ENCODE measurements around the gene LRP1B.
"Not testable (repeated sequence)": the region's sequence is repeated elsewhere in the genome, so short reads cannot be mapped to it uniquely, and the experiment has no call there.

LRP1B gene

DNA sequence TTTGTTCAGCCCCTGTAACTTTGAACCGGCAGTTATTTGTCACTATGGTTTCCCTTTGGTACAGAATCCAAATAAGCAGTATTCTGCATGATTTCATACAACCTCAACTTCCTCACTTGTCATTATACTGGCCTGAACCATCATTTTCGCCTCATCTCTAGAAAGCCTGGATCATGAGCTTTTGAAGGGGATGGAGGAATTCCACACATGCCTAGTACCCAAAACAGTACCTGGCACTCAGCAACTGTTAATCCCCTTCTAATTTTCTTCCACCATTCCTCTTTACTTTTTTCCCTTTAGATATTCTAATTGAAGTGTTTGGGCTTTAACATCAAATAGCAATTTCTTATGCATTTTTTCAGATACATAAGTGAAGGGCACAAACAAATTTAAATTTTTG is 1776.3 kb downstream of the LRP1B start:
- H3K9me3 Mint-ChIP-seq, result no peaks in the 10 kb centered on the region
- no peaks in the 10 kb centered on the region for H3K36me3 Mint-ChIP-seq
- no peaks in the 10 kb centered on the region for H3K4me1 Mint-ChIP-seq
- no peak overlapping the region for H3K4me3 Mint-ChIP-seq
- no peak overlapping the region for H3K27ac Mint-ChIP-seq
- no peak for ATAC-seq
- no peaks in the 10 kb centered on the region for H3K27me3 Mint-ChIP-seq

DNA sequence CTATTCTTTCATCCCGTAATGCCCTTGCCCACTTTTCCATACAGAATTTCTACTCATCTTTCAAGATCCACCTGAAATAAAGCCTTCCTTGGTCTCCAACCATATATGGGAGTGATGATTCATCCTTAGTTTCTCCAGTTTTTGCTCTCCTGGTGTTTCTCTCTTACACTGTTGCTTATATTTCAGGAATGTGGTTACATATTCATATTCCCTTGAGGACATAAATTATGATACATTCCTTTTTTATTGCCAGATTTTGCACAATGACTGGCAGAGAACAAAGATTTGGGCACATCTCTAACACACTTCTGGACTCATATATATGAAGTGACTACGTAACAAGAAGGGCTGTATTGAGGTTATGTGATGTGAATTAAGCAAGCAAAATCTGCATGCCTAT is 1777.3 kb downstream of the LRP1B start:
- Mint-ChIP-seq H3K27ac (no peak overlapping the region), H3K4me3 (no peak overlapping the region), H3K9me3 (no peaks in the 10 kb centered on the region), H3K4me1 (no peaks in the 10 kb centered on the region), H3K36me3 (no peaks in the 10 kb centered on the region), H3K27me3 (no peaks in the 10 kb centered on the region)
- no peak for ATAC-seq

DNA sequence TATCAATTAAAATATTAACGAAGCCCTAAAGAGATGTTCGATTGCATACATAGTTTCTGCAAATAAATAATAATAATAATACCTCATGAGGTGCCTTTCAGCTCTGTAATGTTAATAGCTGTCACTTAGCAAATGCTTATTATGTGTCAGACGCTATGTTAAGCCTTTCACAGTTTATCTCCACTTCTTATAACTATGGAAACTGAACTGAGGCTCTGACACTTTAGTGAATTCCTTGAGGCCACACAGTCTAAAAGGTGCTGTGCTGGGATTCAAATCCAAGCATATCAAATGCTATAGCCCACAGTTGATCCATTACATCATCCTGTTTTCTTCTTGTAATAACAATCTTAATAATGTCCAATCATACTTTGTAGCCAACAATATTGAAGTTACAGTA is 1779.1 kb downstream of the LRP1B start:
- no peaks in the 10 kb centered on the region for H3K36me3 Mint-ChIP-seq
- no peaks in the 10 kb centered on the region for H3K9me3 Mint-ChIP-seq
- no peak for ATAC-seq
- H3K4me1 Mint-ChIP-seq, result no peaks in the 10 kb centered on the region
- no peak overlapping the region for H3K27ac Mint-ChIP-seq
- H3K4me3 Mint-ChIP-seq, result no peak overlapping the region
- no peaks in the 10 kb centered on the region for H3K27me3 Mint-ChIP-seq

DNA sequence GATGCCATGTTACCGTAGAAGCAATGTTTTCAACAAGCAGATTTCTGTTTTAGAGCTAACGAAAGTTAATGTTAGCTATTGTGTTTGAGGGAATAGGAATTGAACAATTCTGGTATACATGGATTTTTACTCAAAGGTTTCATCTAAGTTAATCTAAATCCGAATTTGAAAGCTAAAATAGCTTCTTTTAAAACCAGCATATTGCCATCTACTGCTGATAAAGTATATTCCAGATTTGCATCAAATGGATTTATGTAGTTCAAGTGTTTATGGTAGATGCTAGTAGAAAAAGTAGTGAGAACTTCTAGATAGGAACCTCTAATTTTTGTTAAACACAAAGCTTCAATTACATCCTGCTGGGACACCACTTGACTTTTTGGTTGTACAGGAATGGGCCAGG is 1781.1 kb downstream of the LRP1B start:
- no peaks in the 10 kb centered on the region for H3K9me3 Mint-ChIP-seq
- no peaks in the 10 kb centered on the region for H3K27me3 Mint-ChIP-seq
- H3K27ac Mint-ChIP-seq, result no peak overlapping the region

DNA sequence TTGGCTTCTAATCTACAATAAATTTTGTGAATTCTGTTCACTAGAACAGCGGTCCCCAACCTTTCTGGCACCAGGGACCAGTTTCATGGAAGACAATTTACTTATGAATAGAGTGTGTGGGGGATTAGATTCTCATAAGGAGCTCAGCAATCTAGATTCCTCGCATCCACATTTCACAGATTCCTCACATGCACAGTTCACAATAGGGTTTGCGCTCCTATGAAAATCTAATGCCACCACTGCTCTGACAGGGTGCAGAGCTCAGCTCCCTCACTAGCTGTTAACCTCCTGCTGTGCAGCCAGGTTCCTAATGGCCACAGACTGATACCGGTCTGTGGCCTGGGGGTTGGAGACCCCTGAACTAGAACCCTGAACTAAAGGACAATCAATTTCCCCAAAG is 1782.0 kb downstream of the LRP1B start:
- Mint-ChIP-seq H3K4me3 (no peak overlapping the region), H3K36me3 (no peaks in the 10 kb centered on the region), H3K9me3 (peaks cover 4% of the 10 kb centered on the region), H3K27ac (no peak overlapping the region), H3K27me3 (no peaks in the 10 kb centered on the region), H3K4me1 (no peaks in the 10 kb centered on the region)
- no peak for ATAC-seq

More for the DNA sequence above, 1781.1 kb downstream of the LRP1B start:
- no peak for ATAC-seq
- no peaks in the 10 kb centered on the region for H3K36me3 Mint-ChIP-seq
- H3K4me3 Mint-ChIP-seq, result no peak overlapping the region
- no peaks in the 10 kb centered on the region for H3K4me1 Mint-ChIP-seq

DNA sequence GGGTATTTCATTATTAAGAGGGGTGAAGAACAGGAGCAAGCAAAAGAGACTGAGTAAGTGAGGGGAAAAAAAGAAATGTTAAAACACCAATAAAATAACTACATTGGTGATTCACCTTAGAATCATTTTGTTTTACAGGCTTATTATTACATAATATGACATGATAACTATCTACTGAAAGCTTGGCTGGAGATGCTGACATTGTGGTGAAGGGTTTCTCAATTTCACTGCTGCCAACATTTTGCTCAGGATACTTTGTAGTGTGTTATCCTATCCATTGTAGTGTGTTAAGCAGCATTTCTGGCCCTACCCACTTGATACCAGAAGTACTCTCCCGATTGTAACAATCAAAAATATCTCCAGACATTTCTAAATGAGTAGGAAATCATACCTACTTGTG is 1786.0 kb downstream of the LRP1B start:
- no peaks in the 10 kb centered on the region for H3K27me3 Mint-ChIP-seq
- H3K27ac Mint-ChIP-seq, result no peak overlapping the region
- ATAC-seq, result no peak
- no peaks in the 10 kb centered on the region for H3K36me3 Mint-ChIP-seq
- H3K9me3 Mint-ChIP-seq, result peaks cover 7% of the 10 kb centered on the region
- no peak overlapping the region for H3K4me3 Mint-ChIP-seq
- no peaks in the 10 kb centered on the region for H3K4me1 Mint-ChIP-seq

DNA sequence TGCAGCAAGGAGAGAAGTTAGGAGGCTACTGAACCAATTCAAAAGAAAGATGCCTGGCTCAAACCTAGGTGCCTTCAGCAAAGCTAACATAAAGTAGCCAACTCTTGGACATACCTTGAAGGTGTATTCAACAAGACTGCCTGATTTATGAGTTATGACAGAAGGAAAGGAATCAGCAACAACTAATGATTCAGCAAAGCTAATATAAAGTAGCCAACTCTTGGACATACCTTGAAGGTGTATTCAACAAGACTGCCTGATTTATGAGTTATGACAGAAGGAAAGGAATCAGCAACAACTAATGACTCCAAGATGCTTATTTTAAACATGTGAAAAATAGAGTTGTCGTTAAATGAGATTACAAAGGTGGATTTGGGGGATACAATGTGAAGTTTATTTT is 1786.5 kb downstream of the LRP1B start:
- H3K27me3 Mint-ChIP-seq, ATAC-seq, H3K9me3 Mint-ChIP-seq, H3K27ac Mint-ChIP-seq, H3K36me3 Mint-ChIP-seq, H3K4me3 Mint-ChIP-seq, H3K4me1 Mint-ChIP-seq: not testable (repeated sequence)

DNA sequence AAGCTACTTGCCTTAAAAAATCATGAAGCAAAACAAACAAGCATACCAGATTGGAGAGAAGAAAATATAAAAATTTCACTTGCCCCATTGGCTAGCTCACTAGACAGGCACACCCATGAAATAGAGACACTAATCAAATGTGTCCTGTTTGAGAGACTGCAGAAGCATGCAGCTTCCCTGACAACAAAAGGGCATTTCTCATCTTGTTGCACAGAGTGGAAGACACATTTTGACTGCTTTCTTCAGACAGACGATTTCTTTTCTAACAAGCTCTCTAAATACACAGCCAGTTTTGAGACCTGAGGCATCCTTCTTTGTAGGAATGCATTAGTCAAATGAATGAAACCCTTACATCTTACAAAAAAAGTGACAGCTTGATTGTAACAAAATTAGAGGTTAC is 1792.0 kb downstream of the LRP1B start:
- H3K4me1 Mint-ChIP-seq, result no peaks in the 10 kb centered on the region
- ATAC-seq, result no peak
- H3K9me3 Mint-ChIP-seq, result peaks cover 3% of the 10 kb centered on the region
- H3K27me3 Mint-ChIP-seq, result no peaks in the 10 kb centered on the region
- H3K27ac Mint-ChIP-seq, result no peak overlapping the region
- H3K36me3 Mint-ChIP-seq, result no peaks in the 10 kb centered on the region
- H3K4me3 Mint-ChIP-seq, result no peak overlapping the region

DNA sequence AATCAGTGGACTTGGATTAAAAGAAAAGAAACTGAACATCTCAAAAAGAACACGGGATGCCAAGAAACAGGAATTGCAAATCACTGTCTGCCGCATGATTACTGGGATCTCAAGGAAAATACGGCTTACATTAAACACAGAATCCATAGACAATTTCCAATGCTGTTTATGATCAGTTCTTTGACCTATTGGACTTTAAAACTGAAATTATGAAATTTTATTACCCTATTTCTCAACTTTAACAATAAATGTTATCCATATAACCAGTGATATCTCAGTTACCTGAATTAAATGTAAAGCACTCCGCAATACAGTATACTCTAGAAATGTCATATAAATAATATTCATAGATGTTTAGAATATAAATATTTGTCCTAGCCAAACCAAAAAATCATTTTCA is 1793.8 kb downstream of the LRP1B start:
- Mint-ChIP-seq H3K36me3 (no peaks in the 10 kb centered on the region), H3K9me3 (peaks cover 3% of the 10 kb centered on the region), H3K4me3 (no peak overlapping the region), H3K27ac (no peak overlapping the region), H3K4me1 (no peaks in the 10 kb centered on the region), H3K27me3 (no peaks in the 10 kb centered on the region)
- ATAC-seq, result no peak

DNA sequence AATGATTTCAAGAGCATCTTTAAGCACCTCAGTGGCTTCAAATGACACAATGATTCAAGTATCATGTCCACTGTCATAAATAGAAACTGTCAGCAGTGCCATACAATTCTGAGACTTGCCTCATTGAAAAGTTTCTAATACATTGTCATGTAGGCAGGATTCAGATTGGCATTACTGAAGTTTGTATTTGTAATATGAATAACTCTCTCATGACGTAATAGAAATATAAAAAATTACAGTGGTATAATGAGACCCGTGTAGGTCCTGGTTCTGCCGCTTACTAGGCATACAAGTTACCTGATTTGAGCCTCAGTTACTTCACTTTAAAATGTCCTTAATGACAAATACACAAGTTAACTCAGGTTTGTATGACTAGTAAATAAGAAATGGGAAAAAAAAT is 1814.5 kb downstream of the LRP1B start:
- Mint-ChIP-seq H3K36me3 (no peaks in the 10 kb centered on the region), H3K4me1 (no peaks in the 10 kb centered on the region), H3K27ac (no peak overlapping the region), H3K4me3 (no peak overlapping the region), H3K9me3 (no peaks in the 10 kb centered on the region), H3K27me3 (no peaks in the 10 kb centered on the region)
- no peak for ATAC-seq

DNA sequence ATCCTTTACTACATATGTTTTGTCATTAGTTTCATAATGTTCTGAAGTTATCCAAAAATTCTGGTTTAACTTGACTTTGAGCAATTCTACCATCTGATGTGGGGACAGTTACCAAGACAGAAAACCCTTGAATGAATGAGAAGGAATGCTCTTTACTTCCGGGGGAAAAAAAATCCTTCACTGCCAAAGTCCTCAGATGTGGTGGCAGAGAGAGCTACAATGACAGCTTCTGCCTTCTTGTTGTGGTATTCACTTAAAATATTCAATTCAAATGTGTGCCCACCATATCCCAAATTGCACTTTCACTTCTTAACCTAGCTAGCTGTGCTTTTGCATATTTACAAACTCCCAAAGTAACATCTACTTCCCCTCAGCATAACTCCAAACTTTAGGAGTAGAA is 1818.9 kb downstream of the LRP1B start:
- H3K27me3 Mint-ChIP-seq, result no peaks in the 10 kb centered on the region
- H3K36me3 Mint-ChIP-seq, result no peaks in the 10 kb centered on the region
- ATAC-seq, result no peak
- H3K27ac Mint-ChIP-seq, result no peak overlapping the region
- H3K4me3 Mint-ChIP-seq, result no peak overlapping the region
- H3K9me3 Mint-ChIP-seq, result no peaks in the 10 kb centered on the region
- no peaks in the 10 kb centered on the region for H3K4me1 Mint-ChIP-seq

DNA sequence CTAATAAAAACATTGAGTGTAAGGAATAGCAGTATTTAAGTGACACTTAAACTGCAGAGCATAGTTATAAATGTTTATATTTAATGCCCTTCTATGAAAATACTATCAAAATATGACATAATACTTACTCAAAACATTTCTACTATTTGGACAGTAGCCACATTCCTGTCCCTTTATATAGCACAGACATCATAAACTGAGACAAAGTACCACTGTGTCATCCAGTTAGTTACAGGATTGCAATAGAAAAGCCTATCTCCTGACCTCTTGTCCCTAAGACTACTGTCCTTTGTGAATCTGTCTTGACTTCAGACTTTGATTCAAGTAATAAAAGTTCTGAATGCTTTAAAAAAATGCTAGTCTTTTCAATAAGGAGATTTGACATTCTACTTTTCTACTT is 1822.1 kb downstream of the LRP1B start:
- no peak overlapping the region for H3K4me3 Mint-ChIP-seq
- peaks cover 1% of the 10 kb centered on the region for H3K9me3 Mint-ChIP-seq
- H3K27me3 Mint-ChIP-seq, result no peaks in the 10 kb centered on the region
- no peak for ATAC-seq
- no peak overlapping the region for H3K27ac Mint-ChIP-seq
- no peaks in the 10 kb centered on the region for H3K4me1 Mint-ChIP-seq
- no peaks in the 10 kb centered on the region for H3K36me3 Mint-ChIP-seq

DNA sequence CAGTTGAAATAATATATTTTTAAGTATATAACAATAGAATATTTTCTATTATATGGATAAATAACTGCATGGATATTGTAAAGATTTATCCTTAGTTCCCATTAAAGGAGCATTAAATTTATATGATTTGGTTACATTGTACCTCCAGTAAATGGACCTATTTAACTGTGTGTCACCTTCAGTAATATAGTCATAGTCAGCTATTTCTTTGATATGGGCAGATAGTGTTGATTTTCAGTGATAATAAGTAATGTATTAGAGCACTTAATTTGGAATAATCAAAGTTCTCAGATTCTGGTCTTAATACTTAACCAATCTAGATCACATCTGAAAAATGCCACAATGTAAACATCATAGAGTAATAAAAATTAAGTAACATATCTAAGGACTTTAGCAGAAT is 1823.3 kb downstream of the LRP1B start:
- Mint-ChIP-seq H3K27me3 (no peaks in the 10 kb centered on the region), H3K4me1 (no peaks in the 10 kb centered on the region), H3K36me3 (no peaks in the 10 kb centered on the region), H3K4me3 (no peak overlapping the region), H3K9me3 (peaks cover 2% of the 10 kb centered on the region), H3K27ac (no peak overlapping the region)
- ATAC-seq, result no peak

DNA sequence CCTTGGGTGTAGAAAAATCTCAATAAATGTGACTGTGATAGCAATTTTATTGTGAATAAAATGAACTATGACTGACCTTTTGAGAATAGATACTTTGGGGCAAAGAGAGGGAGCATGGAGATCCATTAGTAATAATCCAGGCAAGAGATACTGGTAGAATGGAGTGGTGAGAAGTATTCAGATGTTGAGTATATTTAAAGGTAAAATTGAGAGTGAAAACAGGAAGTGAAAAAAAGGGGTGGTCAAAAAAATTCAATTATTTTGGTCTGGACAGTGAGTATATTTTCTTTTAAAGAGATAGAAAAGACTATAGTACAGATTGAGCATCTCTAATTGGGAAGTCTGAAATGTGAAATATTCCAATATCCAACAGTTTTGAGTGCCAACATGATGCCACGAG is 1835.0 kb downstream of the LRP1B start:
- Mint-ChIP-seq H3K4me1 (no peaks in the 10 kb centered on the region), H3K36me3 (no peaks in the 10 kb centered on the region), H3K9me3 (peaks cover 15% of the 10 kb centered on the region), H3K4me3 (no peak overlapping the region), H3K27ac (no peak overlapping the region), H3K27me3 (no peaks in the 10 kb centered on the region)
- no peak for ATAC-seq

DNA sequence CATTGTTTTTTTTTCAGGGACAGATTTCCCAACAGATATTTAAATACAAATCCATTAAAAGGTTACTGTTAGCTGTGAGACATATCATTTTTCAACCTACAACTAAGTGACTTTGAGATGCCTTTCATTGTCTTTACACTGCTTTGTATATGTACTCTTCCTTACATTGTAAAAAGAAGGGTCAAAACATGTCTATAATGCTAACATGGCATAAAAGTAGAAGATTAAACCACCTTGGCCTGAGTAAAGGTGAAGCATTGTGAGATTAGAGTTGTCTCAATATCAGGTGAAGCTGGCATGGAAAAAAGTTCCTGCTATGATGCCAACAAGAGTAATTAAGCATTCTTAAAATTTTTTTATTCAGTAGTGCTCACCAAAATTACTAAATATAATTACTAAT is 1842.1 kb downstream of the LRP1B start:
- H3K27me3 Mint-ChIP-seq, result no peaks in the 10 kb centered on the region
- H3K27ac Mint-ChIP-seq, result no peak overlapping the region
- H3K4me3 Mint-ChIP-seq, result no peak overlapping the region
- no peak for ATAC-seq
- no peaks in the 10 kb centered on the region for H3K4me1 Mint-ChIP-seq
- H3K36me3 Mint-ChIP-seq, result no peaks in the 10 kb centered on the region
- H3K9me3 Mint-ChIP-seq, result peaks cover 3% of the 10 kb centered on the region

DNA sequence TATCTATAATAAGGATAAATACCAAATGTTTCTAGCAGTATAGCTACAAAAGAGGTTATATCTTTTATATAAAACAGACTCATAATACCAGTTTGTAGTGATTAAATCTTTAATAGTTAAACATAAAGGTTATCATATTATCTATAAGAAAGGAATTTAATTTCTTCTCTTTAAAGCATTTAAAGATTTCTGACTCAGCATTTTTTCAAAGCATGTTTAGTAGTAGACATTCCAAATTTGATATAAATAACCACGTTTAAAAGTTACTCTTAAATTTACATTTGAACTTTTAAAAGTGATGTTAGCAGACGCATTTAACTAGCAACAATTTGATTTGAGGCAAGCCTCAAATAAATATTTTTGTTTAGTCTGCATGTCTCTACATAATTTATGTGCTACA is 1842.6 kb downstream of the LRP1B start:
- Mint-ChIP-seq H3K4me3 (no peak overlapping the region), H3K4me1 (no peaks in the 10 kb centered on the region), H3K9me3 (peaks cover 3% of the 10 kb centered on the region), H3K27me3 (no peaks in the 10 kb centered on the region), H3K27ac (no peak overlapping the region), H3K36me3 (no peaks in the 10 kb centered on the region)
- ATAC-seq, result no peak

DNA sequence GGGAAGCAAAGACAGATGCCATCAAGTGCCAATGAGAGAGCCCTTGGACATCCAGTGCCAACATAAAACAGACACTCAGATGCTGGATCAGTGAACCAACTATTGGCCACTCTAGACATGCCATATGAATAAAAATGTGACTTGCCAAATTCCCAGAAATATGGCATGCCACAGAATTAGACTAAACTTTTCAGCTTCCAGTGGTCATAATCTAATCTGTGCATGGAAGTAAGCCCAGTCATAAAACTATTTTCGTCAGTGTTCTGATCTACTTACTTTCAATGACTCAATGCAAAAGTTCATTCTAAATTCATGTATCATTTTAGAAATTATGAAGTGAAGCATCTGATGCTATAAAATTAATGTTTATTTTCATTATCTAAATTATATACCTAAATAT is 1844.4 kb downstream of the LRP1B start:
- Mint-ChIP-seq H3K4me1 (no peaks in the 10 kb centered on the region), H3K4me3 (no peak overlapping the region), H3K36me3 (no peaks in the 10 kb centered on the region), H3K9me3 (no peaks in the 10 kb centered on the region), H3K27ac (no peak overlapping the region), H3K27me3 (no peaks in the 10 kb centered on the region)
- ATAC-seq, result no peak
